ENCODE results near the gene DENND1B.

DENND1B gene

DNA sequence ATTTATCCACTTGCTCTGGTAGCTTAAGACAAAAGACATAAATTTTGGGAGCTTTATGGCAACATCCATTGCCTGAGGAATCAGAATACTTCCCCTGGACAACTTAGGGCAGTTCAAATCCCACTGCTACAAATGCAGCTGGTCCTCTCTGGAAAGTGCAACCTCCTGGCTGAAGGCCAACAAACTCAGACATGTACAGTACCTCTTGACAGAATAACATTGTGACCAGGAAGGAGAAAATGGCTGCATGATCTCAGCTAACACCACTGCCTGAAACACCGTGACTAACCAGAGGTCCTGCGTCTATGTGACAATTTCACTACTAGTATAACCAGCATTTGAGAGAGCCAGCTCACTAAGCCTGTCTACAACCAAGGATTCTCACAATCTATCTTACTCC, 288.3 kb downstream of the DENND1B start:
- Histone ChIP-seq H3K4me1 (ENCODE audit: control insufficient read depth, insufficient read depth, low read length, poor library complexity, severe bottlenecking) (no peaks in the 10 kb centered on the region), H3K9me3 (ENCODE audit: control insufficient read depth, low read length) (no peaks in the 10 kb centered on the region), H3K27ac (ENCODE audit: insufficient read depth, low read length, poor library complexity, severe bottlenecking) (no peak overlapping the region), H3K27me3 (replicated peaks; ENCODE audit: control insufficient read depth, insufficient read depth, low read length, poor library complexity, severe bottlenecking) (no peaks in the 10 kb centered on the region), H3K4me3 (ENCODE audit: insufficient read depth, low read depth, low read length, poor library complexity, severe bottlenecking) (no peak overlapping the region), H3K36me3 (ENCODE audit: control insufficient read depth, insufficient read depth, low read length) (no peaks in the 10 kb centered on the region)
- no peak for DNase-seq

DNA sequence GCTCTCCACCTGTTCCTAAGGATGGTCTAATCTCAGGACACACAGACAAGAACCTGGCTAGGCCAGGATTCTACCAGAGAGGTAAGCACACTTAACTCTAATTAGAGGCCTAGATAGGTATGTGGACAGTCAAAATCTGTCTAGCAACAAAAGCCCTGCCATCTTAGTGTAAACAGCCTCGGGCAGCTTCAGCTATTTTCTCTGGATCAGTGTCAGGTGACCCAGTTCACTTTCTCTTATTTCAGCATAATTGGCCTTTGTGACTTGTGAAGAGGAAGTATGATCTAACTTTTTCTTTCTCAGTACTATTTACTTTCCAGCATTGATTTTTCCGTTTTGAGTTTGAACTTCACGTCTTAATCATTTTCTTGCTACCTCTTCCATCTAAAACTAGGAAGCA, 289.5 kb downstream of the DENND1B start:
- Histone ChIP-seq H3K9me3 (ENCODE audit: control insufficient read depth, low read length) (no peaks in the 10 kb centered on the region), H3K27me3 (replicated peaks; ENCODE audit: control insufficient read depth, insufficient read depth, low read length, poor library complexity, severe bottlenecking) (no peaks in the 10 kb centered on the region), H3K4me1 (ENCODE audit: control insufficient read depth, insufficient read depth, low read length, poor library complexity, severe bottlenecking) (no peaks in the 10 kb centered on the region), H3K4me3 (ENCODE audit: insufficient read depth, low read depth, low read length, poor library complexity, severe bottlenecking) (no peak overlapping the region), H3K36me3 (ENCODE audit: control insufficient read depth, insufficient read depth, low read length) (no peaks in the 10 kb centered on the region), H3K27ac (ENCODE audit: insufficient read depth, low read length, poor library complexity, severe bottlenecking) (no peak overlapping the region)
- DNase-seq, result no peak

DNA sequence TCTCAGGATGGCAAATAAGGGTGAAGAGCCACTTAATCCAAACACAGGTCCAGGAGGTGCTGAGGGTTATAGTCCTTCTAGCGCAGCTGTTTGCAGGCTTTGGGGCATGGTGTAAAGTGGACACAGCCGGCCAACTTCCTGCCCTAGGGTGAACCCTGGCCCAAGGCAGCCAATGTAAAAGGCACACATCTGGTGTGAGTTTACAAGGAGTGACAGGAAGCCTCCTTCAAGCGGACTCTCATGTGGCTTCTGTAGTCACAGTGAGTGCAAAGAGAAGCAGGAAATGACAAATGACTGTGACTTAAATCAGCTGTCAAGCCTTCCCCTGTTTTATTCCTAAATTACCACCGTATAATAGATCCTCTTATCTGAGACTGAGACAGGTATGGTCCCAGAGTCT, 294.2 kb downstream of the DENND1B start:
- Histone ChIP-seq H3K4me1 (ENCODE audit: control insufficient read depth, insufficient read depth, low read length, poor library complexity, severe bottlenecking) (no peaks in the 10 kb centered on the region), H3K27ac (ENCODE audit: insufficient read depth, low read length, poor library complexity, severe bottlenecking) (no peak overlapping the region), H3K4me3 (ENCODE audit: insufficient read depth, low read depth, low read length, poor library complexity, severe bottlenecking) (no peak overlapping the region), H3K36me3 (ENCODE audit: control insufficient read depth, insufficient read depth, low read length) (no peaks in the 10 kb centered on the region), H3K27me3 (replicated peaks; ENCODE audit: control insufficient read depth, insufficient read depth, low read length, poor library complexity, severe bottlenecking) (no peaks in the 10 kb centered on the region), H3K9me3 (ENCODE audit: control insufficient read depth, low read length) (no peaks in the 10 kb centered on the region)
- DNase-seq, result no peak

DNA sequence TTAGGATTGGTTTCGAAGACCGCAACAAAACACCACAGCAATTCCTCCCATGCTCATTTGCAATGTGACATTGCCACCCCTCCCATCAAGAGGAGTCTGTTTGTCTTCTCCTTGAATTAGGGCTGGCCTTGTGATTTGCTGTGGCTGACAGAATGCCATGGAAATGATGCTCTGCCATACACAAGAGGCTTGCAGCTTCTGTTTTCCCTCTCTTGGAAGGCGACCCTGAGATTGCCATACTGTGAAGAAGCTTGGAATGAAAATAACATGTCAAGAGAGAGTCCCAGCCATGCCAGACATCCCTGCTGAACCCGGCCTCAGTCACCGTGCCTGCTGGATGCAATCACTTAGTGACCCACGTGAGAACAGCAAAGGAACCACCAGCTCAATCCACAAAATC, 294.8 kb downstream of the DENND1B start:
- no peaks in the 10 kb centered on the region for H3K9me3 ChIP-seq (ENCODE audit: control insufficient read depth, low read length)
- H3K4me3 ChIP-seq (ENCODE audit: insufficient read depth, low read depth, low read length, poor library complexity, severe bottlenecking), result no peak overlapping the region
- no peaks in the 10 kb centered on the region for H3K4me1 ChIP-seq (ENCODE audit: control insufficient read depth, insufficient read depth, low read length, poor library complexity, severe bottlenecking)
- no peak for DNase-seq
- no peaks in the 10 kb centered on the region for H3K36me3 ChIP-seq (ENCODE audit: control insufficient read depth, insufficient read depth, low read length)
- H3K27me3 ChIP-seq (replicated peaks; ENCODE audit: control insufficient read depth, insufficient read depth, low read length, poor library complexity, severe bottlenecking), result no peaks in the 10 kb centered on the region
- H3K27ac ChIP-seq (ENCODE audit: insufficient read depth, low read length, poor library complexity, severe bottlenecking), result no peak overlapping the region

DNA sequence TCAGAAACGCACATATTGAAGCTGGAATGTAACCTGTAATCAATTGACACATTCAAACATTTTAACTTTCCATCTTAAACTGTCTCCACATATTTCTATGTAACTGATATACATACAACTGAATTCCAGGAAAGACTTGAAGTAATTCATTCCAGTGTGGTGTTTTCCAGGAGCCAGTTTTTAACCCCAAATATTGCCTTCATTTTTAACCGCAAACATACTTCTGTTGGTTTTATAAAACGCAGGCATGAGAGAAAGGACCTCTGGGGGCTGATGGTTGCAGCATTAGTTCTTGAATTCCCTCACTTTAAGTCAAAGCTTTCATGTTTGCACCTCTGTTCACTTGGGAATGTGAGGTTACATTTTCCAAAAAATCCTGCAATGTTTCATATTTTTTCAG, 303.1 kb downstream of the DENND1B start:
- no peaks in the 10 kb centered on the region for H3K36me3 ChIP-seq (ENCODE audit: control insufficient read depth, insufficient read depth, low read length)
- H3K4me1 ChIP-seq (ENCODE audit: control insufficient read depth, insufficient read depth, low read length, poor library complexity, severe bottlenecking), result no peaks in the 10 kb centered on the region
- H3K9me3 ChIP-seq (ENCODE audit: control insufficient read depth, low read length), result no peaks in the 10 kb centered on the region
- no peak overlapping the region for H3K4me3 ChIP-seq (ENCODE audit: insufficient read depth, low read depth, low read length, poor library complexity, severe bottlenecking)
- H3K27ac ChIP-seq (ENCODE audit: insufficient read depth, low read length, poor library complexity, severe bottlenecking), result no peak overlapping the region
- no peak for DNase-seq
- no peaks in the 10 kb centered on the region for H3K27me3 ChIP-seq (replicated peaks; ENCODE audit: control insufficient read depth, insufficient read depth, low read length, poor library complexity, severe bottlenecking)

DNA sequence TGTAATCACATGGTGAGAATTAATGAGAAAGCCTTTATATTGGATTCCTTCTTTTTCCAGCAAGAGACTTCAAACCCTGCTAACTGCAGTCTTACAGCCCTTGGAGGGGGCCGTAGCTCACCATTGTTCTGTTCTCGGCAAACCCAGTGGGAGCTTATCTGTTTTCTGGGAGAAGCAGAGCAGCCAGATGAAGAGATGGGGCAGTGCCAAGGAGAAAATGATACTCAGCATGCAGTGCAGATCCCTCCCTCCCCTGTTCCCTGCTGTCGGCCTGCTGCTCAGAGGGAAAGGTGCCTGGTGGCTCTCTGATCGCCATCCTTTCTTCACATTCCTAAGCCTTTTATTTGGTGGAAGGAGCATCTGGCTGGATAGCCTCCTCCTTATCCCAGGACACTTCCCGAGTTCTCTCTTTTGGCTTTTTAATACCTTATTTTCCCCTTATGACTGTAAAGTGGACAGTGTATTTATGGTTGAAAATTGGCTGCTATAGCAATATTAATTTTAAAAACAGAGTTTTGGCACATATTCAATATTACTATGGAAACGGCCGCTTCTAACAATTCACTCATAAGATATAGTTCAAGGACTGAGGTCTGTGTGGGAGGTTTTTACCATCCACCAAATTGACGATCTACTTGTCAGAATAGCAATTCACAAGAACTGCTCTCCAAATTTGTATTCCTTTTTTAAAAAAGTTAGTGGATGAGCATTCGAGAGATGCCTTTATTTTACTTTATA, 303.9 kb downstream of the DENND1B start:
- Histone ChIP-seq H3K27ac (ENCODE audit: insufficient read depth, low read length, poor library complexity, severe bottlenecking) (no peak overlapping the region), H3K4me1 (ENCODE audit: control insufficient read depth, insufficient read depth, low read length, poor library complexity, severe bottlenecking) (no peaks in the 10 kb centered on the region), H3K4me3 (ENCODE audit: insufficient read depth, low read depth, low read length, poor library complexity, severe bottlenecking) (no peak overlapping the region), H3K36me3 (ENCODE audit: control insufficient read depth, insufficient read depth, low read length) (no peaks in the 10 kb centered on the region), H3K9me3 (ENCODE audit: control insufficient read depth, low read length) (no peaks in the 10 kb centered on the region), H3K27me3 (replicated peaks; ENCODE audit: control insufficient read depth, insufficient read depth, low read length, poor library complexity, severe bottlenecking) (no peaks in the 10 kb centered on the region)
- DNase-seq, result no peak

DNA sequence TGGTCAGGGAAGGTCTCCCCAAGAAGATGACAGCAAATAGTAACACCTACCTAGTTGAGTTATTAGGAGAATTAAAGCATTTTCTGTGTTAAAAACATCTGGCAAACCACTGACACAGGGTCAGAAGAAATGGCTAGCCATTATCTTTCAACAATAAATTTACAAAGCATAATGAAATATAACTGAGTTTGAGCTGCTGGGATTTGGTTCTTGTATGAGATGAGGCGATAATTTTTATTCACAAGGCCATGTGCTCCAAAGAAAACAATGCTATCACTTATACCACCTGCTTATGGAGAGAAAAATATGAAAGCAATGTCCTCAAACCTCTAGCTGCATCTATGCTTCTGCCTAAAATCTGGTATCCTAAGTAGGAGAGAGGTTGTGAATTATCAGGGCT, 304.9 kb downstream of the DENND1B start:
- H3K27ac ChIP-seq (ENCODE audit: insufficient read depth, low read length, poor library complexity, severe bottlenecking), result no peak overlapping the region
- no peaks in the 10 kb centered on the region for H3K4me1 ChIP-seq (ENCODE audit: control insufficient read depth, insufficient read depth, low read length, poor library complexity, severe bottlenecking)
- no peak overlapping the region for H3K4me3 ChIP-seq (ENCODE audit: insufficient read depth, low read depth, low read length, poor library complexity, severe bottlenecking)
- DNase-seq, result no peak
- no peaks in the 10 kb centered on the region for H3K36me3 ChIP-seq (ENCODE audit: control insufficient read depth, insufficient read depth, low read length)
- no peaks in the 10 kb centered on the region for H3K9me3 ChIP-seq (ENCODE audit: control insufficient read depth, low read length)
- H3K27me3 ChIP-seq (replicated peaks; ENCODE audit: control insufficient read depth, insufficient read depth, low read length, poor library complexity, severe bottlenecking), result no peaks in the 10 kb centered on the region

DNA sequence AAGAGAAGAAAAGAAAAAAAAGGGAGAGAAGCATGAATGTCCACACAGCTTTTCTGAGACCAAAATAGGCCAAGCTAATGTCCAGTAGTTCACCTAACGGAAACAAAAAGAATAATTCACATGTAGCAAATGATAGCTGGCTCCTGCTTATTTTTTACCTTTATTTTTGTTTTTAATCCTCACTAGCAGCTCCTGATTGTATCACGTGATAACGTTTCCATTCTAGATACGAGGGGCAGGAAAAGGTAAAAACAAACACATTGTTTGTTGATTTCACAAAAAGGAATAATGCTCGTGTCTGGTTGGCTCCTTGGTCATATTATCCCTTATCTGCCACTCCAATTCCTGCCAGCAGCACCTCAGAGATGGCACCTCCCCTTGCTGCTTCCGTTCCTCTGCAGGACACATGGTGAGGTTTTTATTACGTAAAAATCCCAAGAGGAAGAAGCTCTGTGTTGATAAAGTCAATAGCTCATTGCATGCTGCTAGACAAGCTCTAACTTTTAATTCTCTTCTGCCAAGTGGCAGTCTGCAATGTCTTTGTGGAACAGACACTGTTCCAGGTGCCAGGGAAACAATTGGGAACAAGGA, 305.6 kb downstream of the DENND1B start:
- DNase-seq, result no peak
- H3K27ac ChIP-seq (ENCODE audit: insufficient read depth, low read length, poor library complexity, severe bottlenecking), result no peak overlapping the region
- no peaks in the 10 kb centered on the region for H3K9me3 ChIP-seq (ENCODE audit: control insufficient read depth, low read length)
- H3K27me3 ChIP-seq (replicated peaks; ENCODE audit: control insufficient read depth, insufficient read depth, low read length, poor library complexity, severe bottlenecking), result no peaks in the 10 kb centered on the region
- H3K4me3 ChIP-seq (ENCODE audit: insufficient read depth, low read depth, low read length, poor library complexity, severe bottlenecking), result no peak overlapping the region
- H3K4me1 ChIP-seq (ENCODE audit: control insufficient read depth, insufficient read depth, low read length, poor library complexity, severe bottlenecking), result no peaks in the 10 kb centered on the region
- no peaks in the 10 kb centered on the region for H3K36me3 ChIP-seq (ENCODE audit: control insufficient read depth, insufficient read depth, low read length)

DNA sequence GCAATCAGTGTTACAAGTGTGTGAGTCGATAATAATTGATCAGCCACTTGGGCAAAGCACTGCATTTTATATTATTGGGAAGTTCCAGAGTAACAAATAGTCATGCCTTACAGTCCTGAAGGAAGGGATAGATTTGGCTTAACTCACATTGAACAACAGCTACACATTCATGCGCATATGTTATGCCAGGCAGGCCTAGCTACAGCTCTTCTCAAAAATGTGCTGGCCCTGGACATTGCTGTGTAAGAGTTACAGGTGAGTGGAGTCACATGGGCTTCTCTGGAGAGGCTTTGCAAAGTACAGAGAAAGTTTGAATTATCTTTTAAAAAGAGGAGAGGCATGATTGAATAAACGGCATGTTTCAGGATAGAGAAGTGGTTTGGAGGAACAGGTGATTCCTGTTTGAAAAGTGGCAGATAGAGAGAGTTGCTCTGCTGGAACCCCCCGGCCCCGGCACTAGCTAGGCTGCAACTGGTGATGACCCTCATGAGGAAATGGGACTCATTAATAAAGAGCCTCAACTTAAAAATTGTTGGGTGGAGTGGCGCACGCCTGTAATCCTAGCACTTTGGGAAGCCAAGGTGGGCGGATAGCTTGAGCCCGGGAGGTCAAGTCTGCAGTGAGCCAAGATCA, 306.6 kb downstream of the DENND1B start:
- Histone ChIP-seq H3K27me3 (replicated peaks; ENCODE audit: control insufficient read depth, insufficient read depth, low read length, poor library complexity, severe bottlenecking) (no peaks in the 10 kb centered on the region), H3K27ac (ENCODE audit: insufficient read depth, low read length, poor library complexity, severe bottlenecking) (no peak overlapping the region), H3K9me3 (ENCODE audit: control insufficient read depth, low read length) (no peaks in the 10 kb centered on the region), H3K36me3 (ENCODE audit: control insufficient read depth, insufficient read depth, low read length) (no peaks in the 10 kb centered on the region), H3K4me3 (ENCODE audit: insufficient read depth, low read depth, low read length, poor library complexity, severe bottlenecking) (no peak overlapping the region), H3K4me1 (ENCODE audit: control insufficient read depth, insufficient read depth, low read length, poor library complexity, severe bottlenecking) (no peaks in the 10 kb centered on the region)
- DNase-seq, result no peak

DNA sequence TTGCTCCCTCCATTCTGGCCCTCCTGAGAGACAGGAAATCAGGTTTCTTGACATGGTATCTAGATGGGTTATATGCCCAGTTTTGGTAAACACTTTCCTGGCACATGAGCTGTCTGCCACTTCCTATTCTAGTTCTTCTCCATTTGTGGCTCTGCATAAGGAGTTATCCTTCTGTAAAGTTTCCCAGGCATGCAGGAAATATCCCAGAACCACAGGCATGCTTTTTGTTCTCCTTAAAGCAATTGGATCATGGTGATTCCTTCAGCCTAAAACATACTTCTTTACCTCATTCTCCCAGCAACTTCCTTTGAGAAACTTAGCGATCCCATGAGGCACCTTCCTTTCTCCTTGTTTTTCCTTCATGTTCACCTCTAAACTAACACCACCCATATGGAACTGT, 307.4 kb downstream of the DENND1B start:
- no peak overlapping the region for H3K27ac ChIP-seq (ENCODE audit: insufficient read depth, low read length, poor library complexity, severe bottlenecking)
- H3K27me3 ChIP-seq (replicated peaks; ENCODE audit: control insufficient read depth, insufficient read depth, low read length, poor library complexity, severe bottlenecking), result no peaks in the 10 kb centered on the region
- no peak for DNase-seq
- H3K9me3 ChIP-seq (ENCODE audit: control insufficient read depth, low read length), result no peaks in the 10 kb centered on the region
- no peak overlapping the region for H3K4me3 ChIP-seq (ENCODE audit: insufficient read depth, low read depth, low read length, poor library complexity, severe bottlenecking)
- H3K36me3 ChIP-seq (ENCODE audit: control insufficient read depth, insufficient read depth, low read length), result no peaks in the 10 kb centered on the region
- no peaks in the 10 kb centered on the region for H3K4me1 ChIP-seq (ENCODE audit: control insufficient read depth, insufficient read depth, low read length, poor library complexity, severe bottlenecking)

Measured in effector memory CD4-positive, alpha-beta T cell (primary cell).